Sigmoid colon (tissue), 4 donors: ENCODE results near the gene ABHD14A.

Source experiments
- CTCF ChIP-seq, 4 experiments: fragments of 450-650 bp in 3 of 4; fragments of 200-600 bp in 1 of 4; IDR thresholded peaks; one replicate each; pipeline ENCODE4 v1.5.1; 2016 to 2019; ENCODE audit warnings: antibody characterized with exemption in 4 of 4, mild to moderate bottlenecking in 3 of 4, moderate library complexity in 2 of 4
- EP300 ChIP-seq, 4 donors: sonication (generic); formaldehyde crosslinking; IDR thresholded peaks; one replicate each; pipeline ENCODE4 v1.6.1; 2017; ENCODE audit warnings: antibody characterized with exemption in 4 of 4
- POLR2A ChIP-seq, 2 donors: fragments of 450-650 bp; IDR thresholded peaks; one replicate each; pipeline ENCODE4 v1.6.1; 2016; ENCODE audit warnings: antibody characterized with exemption in 2 of 2, mild to moderate bottlenecking in 2 of 2, moderate library complexity in 2 of 2

GRCh38 chr3:51970606-51971300 lies 4.1 kb upstream of the ABHD14A start:
- TF ChIP-seq CTCF (IDR thresholded peaks at IDR 0.05) (no peak), POLR2A (IDR thresholded peaks at IDR 0.05) (no peak), EP300 (IDR thresholded peaks at IDR 0.05) (no peak)
